ACHN (cell line): Measurements from ENCODE around the gene INPP5E.

ENCODE experiments used
- DNase-seq: peaks from one replicate; pipeline ENCODE4 v3.0.0-alpha.2; 2015
- in situ Hi-C: cut with HindIII; loops from 2 replicates; pipeline ENCODE4 v1.10.0; 2017; ENCODE audit warnings: low sequenced_read_pairs, low pct_ligation_motif_present, low pct_unique_long_range_greater_than_20kb

Gene INPP5E

DNA sequence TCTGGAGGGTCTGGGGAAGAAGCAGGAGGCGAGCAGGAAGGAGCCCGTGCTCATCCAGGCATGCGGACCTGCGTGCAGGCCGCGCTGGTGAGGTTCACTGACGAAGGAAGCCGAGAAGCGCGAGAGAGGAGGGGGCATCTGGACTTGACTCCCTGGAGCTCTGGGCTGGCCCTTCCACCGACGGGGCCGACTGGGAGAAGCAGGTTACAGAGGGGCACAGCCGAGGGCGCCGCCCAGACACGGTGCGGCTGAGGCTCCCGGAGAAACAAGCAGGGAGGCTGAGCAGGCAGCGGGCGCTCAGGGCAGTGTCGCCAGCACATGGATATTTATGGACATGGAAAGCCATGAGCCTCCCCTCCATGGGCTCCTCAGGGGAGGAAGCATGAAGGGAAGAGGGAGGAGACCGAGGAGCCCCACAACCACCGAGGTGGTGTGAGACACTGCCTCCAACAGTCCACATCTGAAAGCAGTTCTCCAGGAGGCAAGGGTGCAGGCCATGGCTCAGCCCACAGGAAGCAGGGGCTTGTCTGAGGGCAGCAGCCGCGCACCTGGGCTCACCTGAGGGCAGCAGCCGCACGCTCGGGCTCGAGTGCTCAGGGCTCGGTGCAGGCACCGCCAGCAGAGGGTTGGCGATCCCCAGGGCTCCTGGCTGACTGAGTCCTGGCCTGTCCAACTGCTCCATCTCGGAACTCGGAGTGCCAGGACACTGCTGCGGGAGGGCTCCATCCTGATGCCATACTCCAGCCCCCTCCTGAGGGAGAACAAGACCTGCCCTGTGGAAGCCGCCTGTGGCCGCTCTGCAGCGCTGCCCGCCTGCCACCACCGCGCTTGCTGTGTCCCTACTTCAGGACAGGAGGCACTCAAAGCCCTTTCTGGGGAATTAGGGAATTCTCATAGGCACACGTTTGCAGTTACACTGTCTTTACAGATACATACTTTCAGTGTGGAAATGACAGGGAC lies 15.7 kb upstream of the INPP5E start:
- in situ Hi-C loops: no loop called here
- DNase-seq: no peak

DNA sequence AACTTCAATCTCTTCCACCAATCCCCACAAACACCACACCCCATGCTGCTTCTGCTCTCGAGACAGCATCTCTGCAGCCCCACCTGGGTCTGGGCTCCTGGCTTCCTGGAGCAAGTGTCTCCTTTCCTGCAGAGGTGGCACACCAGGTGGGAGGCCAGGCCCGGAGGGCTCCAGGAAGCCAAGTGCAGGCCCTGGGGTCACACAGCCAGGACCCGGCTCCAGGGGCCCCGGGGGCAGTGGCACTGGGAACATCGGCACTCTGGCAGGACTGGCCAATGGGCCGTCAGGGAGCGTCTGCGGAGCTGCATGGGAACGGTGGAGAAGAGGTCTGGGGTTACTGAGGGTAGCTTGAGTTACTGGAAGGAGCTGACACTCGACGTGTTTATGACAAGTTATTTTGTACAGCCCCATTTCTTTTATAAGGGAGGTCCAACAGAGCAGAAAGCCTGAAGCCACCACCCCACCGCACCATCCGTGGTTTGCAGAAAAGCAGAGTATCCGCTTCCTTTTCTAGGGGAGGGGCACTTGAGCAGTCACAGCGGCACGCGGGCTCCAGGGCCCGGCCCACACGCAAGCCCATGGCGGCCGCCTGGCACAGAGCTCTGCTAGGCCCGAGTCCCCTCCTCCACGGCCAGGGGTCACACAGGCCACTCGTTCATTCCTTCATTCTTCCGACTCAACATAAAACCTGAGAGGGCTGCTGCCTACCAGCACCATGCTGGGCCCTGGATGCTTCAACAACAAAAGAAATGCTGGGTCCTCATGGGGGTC lies 14.6 kb upstream of the INPP5E start:
- no peak for DNase-seq
- in situ Hi-C loops: no loop called here

DNA sequence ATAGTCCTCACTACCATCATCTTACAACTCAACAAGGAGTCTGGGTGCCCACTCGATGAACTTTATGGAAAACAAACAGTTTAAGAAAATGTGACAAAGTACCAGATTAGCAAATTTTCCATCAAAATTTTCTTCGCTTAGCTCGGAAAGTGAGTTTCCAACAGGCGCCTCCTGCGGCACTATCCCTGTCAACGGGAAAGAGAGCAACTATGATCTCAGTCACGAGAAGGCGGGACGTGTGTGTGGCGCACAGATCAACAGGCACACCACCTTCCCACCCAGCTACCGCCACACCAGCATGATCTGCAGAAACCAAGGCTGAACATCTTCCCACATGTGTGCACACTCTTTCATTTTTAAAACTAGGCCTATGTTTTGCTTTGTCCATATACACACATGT lies 13.7 kb upstream of the INPP5E start:
- no peak for DNase-seq
- in situ Hi-C loops: no loop called here

DNA sequence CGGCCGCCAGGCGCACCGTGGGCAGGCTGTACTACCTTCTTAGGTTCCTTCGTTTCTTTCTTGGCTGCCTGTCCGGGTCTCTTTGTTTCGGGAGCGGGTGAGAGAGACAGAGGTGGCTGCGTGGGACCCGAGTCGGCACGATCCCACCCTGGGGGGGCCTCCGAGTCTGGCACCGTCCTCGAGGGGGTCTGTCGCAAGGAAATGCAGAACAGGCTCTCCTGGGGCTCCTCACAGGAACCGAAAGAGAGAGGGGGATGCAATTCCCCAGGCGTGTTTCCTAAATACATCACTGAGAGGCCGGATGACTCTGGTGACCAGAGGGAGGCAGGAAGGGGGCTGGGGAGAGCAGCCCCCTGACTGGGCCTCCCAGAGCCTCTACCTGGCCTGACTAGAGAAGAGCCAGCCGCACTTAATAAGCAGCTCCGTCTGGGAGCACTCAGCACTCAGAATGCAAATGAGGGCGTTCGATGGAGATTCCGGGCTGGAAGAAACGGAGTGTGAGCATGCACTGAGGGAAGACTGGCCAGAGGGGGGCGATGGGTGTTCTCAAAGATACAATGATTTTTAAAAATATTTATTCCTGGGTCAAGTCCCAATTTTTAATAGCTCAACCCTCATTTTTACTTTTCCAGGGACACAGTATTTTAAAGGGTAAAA lies 11.7 kb upstream of the INPP5E start:
- DNase-seq: no peak

DNA sequence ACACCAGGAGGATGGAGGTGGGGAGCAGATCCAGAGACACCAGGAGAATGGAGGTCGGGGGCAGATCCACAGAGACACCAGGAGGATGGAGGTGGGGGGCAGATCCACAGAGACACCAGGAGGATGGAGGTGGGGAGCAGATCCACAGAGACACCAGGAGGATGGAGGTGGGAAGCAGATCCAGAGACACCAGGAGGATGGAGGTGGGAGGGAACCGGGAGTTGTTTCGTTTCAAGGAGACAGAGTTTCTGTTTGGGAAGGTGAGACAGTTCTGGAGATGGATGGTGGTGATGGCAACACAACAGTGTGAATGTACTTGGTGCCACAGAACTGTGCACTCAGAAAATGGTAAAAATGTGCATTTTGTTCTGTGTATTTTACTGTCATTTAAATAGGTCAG lies 9.0 kb upstream of the INPP5E start:
- no peak for DNase-seq
- in situ Hi-C loops: no loop called here

More for the DNA sequence above, 11.7 kb upstream of the INPP5E start:
- in situ Hi-C loops: no loop called here

DNA sequence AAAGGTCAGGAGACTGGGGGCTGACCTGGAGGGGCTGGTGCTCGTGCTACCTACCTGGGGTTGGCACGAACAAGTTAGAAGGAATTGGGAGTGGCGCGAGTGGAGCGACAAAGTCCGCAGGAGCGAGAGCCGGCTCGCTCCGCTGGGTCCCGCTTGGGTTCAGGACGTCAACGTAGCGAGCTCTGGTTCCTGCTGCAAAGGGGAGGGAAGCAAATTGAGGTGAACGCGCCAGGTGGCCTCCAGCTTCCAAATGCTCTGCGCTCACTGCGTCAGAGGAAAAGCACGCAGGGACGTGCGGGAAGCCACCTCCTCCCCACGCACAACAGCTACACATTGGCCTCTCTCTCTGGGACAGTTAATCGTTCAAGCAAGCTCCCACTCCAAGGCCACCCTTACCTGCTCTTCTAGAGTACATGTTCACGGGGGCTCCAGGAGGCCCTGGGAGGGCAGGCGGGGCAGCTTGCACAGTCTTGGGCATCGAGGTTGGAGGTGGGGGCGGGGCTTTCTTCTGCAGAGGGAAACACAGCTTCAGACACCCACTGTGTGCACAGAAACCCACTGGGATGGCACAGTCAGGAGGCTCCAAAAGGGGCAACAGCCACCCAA lies 7.6 kb upstream of the INPP5E start:
- in situ Hi-C loops: no loop called here
- no peak for DNase-seq

DNA sequence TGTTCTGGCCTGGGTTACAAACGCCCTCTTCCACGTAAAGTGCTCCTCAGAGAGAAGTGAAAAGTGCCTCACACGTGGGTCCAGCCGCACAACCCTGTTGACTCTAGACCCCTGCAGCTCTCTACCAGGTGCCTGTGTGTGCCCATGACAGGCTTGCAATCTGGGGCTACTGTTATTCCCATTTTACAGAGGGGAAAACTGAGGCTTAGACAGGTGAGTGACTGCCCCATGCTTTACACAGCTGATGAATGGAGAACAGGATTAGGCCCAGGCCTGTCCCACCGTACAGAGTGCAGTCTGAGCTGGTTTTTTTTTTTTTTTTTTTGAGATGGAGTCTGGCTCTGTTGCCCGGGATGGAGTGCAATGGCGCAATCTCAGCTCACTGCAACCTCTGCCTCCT lies 6.2 kb upstream of the INPP5E start:
- in situ Hi-C loops: no loop called here
- DNase-seq: no peak

DNA sequence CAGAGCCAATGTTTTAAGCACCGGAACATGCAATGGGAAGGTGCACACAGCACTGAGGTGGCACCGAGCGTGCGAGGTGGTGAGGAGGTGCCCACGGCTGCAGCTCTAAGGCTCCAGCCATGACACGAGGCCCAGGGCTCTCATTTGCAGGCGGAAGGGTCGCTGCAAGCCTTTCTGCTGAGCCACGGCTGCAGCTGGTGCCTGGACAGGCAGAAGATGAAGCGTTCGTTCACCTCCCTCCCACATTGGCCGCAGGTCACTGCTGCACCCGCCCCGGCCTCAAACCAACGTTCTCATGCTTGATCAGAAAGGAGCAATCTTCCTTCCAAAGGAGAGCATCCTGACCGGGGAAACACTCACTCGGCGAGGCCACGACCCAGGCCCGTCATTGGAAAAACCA lies 4.5 kb upstream of the INPP5E start:
- no peak for DNase-seq
- in situ Hi-C loops: no loop called here

DNA sequence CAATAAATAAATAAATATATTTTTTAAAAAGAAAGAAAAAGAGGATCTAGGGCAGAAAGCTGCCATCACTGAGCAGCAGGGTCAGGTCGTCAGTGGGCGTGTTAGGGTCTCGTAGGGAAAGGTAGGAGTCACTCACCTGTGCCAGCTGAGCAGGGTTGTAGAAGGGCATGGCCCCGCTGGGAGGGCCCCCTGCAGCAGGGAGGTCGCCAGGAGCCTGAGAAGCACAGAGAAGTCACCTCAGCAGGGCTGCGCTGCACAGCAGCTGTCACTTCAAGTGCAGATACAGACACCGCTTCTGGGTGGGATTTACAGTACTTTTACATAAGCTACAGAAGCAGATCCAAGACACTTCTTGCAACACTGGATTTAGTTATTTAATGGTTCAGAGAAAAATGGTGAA lies 4.0 kb upstream of the INPP5E start:
- in situ Hi-C loops: no loop called here

DNA sequence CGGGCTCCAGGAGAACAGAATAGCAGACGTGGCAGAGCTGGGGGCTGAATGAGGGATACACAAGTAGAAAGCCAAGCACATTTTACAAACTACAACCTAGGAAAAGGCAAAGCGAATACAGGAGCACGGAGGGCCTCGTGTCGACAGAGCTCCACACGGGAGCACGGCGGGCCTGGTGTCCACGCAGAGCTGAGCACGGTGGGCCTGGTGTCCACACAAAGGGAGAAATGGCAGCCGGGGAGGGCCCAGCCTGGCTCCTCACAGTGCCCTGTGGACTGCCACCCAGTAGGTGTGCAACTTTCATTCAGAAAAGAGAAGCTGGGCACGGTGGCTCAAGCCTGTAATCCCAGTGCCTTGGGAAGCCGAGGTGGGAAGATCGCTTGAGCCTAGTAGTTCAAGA lies 3.4 kb upstream of the INPP5E start:
- in situ Hi-C loops: no loop called here
- DNase-seq: no peak

More for the DNA sequence above, 4.0 kb upstream of the INPP5E start:
- no peak for DNase-seq

DNA sequence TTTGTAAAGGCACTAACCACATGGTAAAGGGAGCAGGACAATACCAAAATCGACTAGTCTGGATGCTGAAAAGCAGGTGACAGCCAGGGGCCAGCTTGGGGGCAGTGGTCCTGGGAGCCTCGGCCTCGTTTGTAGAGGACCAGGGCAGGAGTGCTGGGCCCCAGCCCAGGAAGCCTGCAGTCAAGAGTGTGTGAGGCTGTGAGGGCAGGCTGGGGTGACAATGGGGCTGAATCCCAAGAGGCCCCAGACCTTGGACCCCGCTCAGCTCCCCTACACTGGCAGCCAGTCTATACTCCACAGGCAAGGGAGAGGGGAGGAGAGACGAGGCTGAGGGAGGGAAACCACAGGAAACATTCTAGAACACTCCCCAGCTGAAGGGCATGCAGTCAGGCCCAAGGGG lies 2.6 kb upstream of the INPP5E start:
- in situ Hi-C loops: no loop called here
- no peak for DNase-seq

DNA sequence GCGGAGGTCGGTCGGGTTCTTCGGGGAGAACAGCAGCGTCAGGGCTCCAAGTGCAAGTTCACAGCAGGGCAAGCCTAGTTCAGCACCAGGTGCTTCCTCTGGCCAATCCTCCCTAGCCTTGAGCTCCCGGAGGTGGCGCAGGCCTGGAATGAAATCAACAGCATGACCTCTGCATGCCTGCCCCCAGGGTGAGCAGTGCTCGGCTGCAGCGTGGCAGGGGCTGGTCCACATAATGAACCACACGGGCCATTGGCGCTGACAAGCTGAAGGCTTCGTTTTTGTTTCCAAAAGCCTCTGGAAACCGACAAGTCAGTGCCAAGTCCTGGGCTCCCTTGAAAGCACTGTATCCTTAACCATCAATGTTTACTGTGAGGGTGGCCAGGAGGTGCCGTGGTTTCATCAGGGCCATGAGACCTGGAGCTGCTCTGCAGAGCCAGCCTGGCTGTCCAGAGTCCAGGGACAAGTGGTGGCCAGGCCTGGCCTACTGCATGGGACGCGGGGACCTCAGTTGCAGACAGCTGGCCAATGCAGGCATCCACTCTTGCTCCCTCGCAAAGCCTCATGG lies 2.1 kb upstream of the INPP5E start:
- in situ Hi-C loops: no loop called here
- no peak for DNase-seq

DNA sequence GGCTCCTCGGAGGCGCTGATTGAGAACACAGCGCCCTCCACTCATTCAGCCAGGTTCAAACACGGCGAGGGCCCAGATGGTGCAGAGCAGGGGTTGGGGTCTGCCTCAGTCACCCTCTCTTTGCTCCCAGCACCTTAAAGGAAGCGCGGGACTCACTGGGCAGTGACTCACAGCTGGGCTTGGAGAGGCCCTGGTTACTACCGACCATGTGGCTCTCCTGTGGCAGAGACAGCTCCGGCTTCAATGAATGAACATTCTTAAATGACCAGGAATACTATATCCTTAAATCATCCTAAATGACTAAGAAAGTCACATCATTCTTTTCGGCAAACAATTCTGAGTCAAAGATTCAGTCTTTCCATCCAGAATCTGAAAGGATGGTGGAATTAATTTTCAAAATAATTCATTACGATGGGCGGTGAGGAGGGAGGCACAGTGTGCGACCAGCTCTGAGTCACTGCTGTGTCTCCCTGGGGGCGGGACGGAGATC lies 1.6 kb upstream of the INPP5E start:
- in situ Hi-C loops: no loop called here
- DNase-seq: no peak

DNA sequence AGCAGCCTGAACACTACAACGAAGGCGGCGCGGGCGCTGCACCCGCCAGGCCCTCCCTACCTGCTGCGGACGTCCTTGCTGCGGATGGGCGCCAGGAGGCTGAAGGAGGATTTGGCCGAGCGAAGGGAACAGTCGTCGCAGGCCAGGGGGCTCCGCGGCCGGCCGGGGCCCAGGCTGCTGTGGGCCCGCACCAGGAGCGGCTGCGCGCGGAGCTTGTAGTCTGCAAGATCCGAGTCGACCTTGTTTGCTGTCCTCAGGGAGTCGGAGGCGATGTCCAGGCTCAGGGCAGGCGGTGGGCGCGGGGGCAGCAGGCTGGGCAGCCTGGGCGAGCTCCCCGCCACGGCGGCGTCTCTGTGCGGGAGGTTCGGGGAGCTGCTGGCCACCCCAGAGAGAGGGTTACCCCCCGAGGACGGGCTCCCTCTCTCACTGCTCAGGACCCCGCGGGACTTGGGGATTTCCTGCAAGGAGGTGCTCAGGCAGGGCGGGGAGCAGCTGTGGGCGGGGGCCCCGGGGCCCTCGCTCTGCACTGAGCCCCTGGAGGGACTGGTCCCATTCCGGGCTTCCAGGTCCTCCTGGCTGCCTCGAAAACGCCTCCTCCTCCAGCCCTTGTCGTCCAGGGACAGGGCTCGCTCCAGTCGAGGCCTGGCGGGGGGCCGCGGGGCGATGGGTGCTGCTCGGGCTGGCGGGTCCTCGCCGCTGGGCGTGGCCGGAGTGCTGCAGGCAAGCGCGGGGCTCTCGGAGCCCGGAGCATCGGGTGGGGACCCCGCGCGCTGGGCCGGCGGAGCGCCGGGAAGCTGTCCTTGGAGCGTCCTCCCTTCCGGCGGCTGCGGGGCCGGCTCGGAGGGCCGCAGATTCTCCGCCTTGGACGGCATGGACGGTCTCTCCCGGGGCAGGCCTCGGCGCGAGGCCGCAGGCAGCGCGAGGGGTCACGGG lies 831 bp downstream of the INPP5E start:
- in situ Hi-C loops: no loop called here
- DNase-seq: peak; percentile 23

DNA sequence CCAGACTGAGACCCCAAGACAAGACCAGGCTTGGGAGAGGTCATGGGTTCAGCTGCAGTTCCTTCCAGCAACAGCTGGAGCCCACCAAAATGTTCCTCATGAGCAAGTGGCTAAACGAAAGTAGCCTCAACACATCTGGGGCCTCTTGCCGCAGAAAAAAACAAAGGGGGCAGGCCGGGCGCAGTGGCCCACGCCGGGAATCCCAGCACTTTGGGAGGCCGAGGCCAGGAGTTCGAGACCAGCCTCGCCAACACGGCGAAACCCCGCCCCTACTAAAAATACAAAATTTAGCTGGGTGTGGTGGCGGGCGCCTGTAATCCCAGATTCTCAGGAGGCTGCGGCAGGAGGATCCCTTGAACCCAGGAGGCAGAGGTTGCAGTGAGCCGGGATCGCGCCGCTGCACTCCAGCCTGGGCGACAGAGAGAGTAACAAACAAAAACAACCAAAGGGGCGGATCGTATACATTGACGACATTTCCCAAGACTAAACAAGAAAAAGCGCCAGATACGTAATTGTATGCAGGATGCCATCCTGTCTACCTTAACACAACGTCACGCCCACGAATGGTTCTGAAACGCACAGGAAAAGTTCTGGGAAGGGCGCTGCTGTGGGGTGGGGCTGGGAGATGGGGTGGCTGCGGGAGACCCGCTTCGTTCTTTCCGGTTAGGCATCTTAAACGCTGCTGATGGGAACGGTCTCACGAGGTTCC lies 1.7 kb downstream of the INPP5E start:
- no peak for DNase-seq
- in situ Hi-C loops: no loop called here

DNA sequence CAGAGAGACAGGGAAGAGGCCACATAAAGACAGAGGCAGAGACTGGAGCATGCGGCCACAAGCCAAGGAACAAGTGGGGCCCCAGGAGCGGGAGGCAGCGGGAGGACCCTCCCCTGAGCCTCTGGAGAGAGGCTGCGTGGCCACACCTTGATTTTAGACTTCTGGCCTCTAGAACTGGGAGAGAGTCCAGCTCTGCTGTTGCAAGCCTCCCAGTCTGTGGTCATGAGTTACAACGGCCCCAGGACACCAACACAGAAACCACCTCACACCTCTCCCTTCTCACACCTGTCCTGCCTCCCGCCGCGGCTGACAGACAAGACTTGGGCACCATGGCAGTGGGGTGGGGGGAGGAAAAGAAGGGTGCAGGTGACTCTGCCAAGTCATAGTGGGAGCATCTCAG lies 2.2 kb downstream of the INPP5E start:
- in situ Hi-C loops: no loop called here

DNA sequence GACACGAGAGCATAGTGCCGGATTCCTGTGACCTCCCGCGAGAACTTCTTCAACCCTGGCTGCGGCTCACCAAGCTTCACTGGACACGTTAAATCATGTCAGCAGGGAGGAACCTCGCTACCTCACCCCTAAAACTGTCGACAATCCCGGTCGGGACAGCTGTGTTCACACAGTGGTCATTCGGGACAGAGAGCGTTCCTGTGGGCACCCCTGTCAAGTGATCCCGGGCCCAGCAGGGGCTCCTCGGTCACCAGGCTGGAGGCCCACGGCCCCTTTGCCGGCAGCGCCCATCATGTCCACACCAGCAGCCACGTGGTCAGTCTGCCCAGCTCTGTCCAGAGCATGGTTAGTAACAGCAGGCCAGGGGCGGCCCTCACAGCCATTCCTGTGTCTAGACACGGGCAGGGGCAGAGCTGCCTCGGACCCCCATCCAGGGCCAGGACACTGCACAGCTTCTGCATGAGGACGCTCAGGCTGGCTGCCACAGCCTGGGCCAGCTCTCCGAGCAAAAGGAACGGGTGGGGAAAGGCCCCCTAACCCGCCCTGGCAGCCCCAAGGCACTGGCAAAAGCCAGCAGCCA lies 3.5 kb downstream of the INPP5E start:
- DNase-seq: no peak
- in situ Hi-C loops: no loop called here

More for the DNA sequence above, 2.2 kb downstream of the INPP5E start:
- no peak for DNase-seq
